HG03095 (cell line): Measurements from ENCODE around the gene NUAK1.

Experiments
- ATAC-seq: cut with Tn5 transposase; IDR thresholded peaks from one replicate; pipeline ENCODE4 v1.9.1; 2021; ENCODE audit warnings: moderate library complexity; ENCODE audit not compliant: unreplicated experiment

The NUAK1 gene

DNA sequence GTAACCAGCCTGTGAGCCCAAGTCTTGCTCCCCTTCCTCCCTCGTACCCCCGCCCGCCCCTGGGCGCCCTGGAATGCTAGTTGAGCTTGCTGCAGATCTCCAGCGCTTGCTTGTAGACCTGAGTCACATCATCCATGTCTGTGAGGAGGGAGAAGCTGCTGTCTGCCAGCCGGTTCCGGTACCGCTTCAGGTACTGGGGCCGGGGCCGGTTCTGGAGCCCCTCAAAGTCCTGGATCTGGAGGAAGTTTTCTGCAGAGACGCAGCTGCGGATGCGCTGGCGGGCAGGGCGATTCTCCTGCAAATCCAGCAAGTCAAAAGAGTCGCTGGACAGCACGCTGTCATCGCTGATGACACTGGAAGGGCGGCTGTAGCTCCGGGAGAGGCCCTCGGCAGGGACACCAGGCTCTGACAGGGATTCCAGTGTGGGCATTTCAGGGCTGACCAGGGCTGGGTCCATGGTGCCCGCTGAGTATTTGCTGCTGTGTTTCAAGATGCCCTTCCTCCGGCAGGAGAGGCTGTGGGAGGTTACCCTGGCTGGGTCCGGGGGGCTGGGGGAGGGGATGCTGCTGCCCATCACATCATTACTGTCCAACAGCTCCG, 71.9 kb downstream of the NUAK1 start:
- no peak for ATAC-seq

DNA sequence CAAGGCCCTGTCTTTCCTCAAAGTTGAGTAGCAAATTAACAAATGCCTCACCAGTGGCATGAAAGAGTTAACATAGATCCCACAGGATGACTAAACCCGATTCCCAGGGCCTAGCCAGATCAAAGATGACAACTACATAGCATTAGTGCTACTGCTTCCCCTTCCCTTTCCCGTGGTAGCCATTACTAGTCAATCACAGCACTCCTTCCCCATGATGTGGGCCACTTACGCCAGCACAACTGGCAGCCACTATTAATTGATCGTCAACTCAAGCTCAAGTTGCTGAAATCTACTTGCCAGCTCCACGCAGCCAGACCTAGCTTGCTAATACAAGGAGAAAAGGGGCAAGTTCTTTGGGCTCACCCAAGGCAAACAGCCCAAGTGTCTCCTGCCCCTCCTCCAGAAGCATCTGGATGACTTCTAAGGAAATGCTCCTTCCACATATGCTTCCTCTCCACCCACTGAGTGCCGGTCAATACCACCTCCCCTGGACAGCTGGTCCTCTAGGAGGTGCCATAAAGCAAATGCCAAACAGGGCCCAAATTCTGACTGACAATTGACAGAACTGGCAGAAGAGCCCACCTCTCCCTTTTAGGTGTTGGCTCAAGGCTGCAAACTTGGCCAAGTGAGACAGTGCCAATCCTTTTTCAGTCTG, 72.6 kb downstream of the NUAK1 start:
- ATAC-seq: no peak

DNA sequence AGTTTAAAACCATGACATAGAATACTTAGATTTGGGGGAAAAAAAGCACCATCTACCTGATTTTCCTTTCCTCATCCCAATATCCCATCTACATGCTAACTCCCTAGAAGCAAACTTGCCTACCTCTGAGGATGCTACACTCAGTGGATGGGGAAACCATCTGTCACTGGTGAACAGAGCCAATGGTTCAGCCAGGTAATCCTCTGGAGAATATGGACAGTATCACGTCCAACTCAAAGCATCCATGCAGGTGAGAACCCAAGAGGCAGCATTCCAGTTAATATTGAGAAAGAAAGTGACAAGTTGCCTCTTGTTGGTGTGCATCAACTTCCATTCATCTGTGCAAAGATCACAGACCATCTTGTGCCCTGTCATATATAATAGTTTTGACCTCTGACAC, 73.2 kb downstream of the NUAK1 start:
- ATAC-seq: no peak

DNA sequence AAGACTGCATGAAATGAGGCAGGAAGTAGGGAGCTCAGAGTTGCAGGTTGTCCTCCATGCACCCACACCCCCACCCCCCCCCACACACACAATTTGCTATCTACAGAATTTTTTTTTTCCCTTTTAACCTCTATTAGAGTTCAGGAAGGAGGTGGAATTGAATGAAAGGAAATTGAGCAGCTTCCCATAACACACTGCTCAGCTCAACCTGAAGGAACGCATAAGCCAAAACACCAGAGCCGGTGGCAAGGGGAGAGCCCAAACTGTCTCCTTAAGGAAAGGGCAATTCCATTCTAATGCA, 74.1 kb downstream of the NUAK1 start:
- no peak for ATAC-seq

DNA sequence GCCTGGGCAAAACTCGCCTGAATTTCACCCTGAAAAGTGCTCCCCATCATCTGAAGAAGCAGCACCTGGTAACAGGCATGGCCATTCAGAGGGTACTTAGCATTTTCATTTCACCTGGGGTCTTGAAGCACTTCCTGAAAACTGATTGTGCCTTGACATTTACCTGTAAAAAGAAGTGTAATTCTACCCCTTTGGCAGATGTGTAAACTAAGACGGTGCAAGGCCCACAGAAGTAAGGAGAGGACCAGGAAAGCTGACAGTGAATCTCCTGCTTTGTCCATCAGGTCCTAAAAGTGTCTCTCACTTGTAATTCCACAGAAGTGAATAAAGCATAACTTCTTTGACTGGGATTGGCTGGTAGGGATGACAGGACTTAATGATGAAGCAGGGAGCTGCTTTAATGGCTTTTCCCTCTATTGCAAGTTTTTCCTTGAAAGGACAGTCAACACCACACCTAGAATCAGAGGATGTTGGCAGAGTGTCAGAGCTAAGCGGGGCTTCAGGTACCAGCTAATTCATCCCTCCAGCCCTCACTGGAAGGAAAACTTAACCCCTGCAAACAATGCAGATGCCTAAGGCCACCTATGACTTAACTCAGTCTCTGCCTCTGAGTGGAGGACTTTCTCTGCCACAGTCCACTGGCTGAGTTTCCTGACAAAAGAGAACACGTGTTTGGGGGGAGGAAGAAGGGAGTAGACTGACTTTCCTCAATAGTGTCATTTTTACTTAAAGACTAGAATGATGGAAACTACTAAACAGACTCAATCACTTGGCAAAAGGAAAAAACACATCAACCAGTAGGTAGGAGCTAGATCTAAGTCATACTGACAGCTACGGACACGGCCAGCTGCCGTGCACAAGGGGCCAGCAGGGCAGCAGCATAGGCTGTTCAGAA, 74.7 kb downstream of the NUAK1 start:
- ATAC-seq: no peak

DNA sequence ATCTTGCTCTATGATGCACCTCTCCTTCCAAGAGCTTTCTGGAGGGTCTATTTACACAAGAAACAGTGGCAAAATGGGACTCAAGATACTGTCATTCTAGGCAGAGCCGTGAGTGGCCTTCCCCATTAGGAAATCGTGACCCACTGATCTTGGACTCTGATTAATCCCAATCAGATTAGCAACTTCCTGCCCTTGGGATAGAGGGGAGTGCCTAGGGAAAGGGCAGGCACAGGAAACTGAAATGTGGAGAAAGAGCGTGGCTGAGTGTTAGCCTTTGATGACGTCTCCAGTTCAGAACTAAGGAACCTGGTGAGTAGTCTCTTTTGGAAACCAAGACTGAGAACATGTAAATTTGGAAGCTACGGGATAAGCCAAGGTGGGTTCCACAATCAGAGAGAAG, 76.1 kb downstream of the NUAK1 start:
- no peak for ATAC-seq

DNA sequence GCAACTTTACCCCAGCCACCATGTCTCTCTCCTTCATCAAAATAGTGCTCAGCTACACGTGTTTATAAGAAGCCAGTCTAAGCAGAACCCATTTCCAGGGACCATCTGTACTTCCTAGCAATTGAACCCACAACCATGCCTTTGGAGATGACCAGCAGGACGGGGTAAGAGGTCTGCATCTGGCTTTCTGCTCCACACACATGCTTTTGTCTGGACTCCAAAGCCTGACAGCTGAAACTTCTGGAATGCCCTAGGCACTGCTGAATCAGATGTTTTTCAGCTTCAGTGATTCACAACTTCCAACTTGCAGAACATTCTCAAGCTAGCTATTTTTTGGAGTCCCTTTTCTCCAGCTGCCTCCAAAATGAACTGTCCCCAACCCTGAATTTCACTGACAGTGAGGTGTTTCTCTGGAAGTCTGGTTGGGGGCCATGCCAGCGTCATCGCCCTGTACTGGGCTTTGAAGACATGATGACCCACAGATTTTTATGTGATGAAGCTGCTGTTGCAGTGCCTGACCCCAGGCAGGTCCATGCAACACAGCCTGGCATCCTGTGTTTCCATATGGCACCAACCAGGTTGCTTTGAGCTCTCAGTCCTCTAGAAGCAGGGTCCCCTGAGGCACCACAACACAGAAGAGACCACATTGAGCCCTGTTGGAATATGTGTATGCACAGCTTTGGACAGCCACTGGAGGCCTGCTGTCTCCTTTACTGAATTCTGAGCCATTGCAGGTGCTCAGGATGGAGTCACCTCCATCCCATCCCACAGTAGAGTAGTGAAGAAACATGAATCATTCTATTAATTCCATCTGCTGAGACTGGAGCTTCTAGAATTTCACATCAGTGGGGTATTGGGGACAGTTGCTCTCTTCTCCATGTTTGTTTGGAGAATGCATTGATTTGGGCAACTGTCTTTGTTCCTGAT, 80.2 kb downstream of the NUAK1 start:
- no peak for ATAC-seq

DNA sequence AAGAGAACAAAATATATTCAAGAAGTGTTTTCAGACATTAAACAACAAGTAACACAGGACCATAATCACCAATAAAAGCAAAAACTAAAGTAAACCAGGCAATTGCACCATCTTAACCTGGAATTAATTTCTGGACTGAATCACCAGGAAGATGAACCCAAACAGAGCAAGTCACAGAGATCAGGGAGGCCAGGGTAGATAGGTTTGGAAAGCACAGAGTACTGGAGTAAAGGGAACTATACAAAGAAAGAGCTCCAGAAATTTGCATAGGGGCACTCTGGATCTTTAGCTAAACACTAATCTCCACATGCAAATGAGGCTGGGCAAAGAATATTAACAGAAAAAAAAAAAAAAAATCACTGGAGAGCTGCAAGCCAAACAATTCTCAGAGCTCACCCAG, 84.7 kb downstream of the NUAK1 start:
- ATAC-seq: no peak

DNA sequence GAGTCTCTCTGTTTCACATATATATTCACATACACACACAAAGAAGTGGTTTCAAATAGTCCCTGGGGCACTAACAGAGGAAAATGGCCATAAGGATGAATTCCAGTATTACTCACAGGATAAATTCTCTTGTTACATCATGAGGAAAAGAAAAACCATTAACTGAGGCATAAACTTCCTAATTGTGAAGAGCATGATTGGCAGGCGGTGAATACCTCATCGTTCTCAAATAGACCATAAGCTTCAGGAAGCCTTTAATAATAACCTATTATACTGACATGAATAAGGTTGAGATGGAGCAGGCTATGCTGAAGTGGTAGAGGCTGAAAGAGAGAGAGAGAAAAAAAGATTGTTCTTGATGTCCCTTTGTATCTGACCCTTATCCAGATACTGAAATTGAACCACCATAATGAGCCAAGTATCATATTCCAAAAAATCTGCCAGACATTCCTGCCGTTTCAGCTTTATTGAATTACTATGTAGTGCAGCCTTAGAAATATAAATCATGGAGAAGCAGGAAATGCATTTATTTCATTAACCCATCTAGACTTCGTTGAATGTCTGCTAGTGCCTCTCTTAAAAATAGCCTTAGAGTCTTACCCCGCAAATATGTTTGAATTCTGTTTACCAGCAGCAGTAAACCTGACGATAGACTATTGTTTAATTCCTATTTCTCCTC, 86.8 kb downstream of the NUAK1 start:
- ATAC-seq: no peak

DNA sequence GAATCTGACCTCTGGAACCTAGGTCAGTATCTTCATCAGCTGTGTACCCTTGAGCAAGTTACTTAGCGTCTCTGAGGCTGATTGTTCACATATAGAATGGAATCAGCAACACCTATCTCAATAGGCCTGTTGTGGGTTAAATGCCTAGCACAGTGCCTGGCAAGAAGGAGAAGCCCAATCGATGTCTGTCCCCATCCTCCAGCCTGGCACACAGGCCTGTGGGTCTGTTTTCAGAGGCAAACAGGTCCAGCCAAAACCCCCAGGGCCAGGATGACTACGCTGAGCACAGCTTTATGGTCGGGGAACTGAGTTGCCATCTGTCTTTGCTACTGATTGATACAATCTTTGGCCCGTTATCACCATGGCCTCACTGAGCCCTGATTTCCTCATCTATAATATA, 89.2 kb downstream of the NUAK1 start:
- no peak for ATAC-seq

DNA sequence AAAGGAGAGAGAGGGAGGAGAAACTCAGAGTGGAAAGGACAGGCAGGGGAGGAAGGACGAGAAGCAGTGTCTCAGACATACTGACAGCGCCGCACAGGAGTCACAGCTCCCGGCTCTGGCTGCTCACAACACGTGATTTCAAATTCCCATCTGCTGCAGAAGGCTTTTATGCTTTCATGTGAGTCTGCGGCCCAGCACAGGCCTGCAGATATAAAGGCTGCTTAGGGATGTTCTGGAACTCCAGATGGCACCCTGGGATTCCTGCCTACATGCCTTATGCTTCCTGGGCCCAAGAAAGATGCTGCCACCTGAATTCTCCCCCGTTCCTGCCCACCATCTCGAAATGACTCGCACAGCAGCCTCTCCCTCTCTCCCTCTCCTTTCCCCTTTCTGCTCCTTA, 89.6 kb downstream of the NUAK1 start:
- no peak for ATAC-seq

DNA sequence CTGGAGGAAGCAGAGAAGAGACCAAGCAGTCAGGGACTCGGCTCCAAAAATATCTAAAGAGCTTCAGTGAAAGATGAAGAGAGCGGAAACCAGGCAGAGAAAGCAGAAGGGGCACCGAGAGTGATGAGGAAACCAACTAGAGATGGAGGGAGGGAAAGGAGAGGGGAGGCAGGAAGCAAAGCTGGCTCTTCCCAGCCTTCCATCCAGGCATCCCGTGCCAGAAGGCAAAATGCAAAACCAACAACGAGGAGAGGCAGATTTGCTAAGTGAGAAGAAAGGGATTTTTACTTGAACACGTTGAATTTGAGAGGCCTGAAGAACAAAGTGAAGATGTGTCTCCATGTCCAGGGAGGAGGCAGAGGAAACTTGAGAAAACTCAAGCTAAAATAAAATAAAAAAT, 90.1 kb downstream of the NUAK1 start:
- ATAC-seq: no peak

DNA sequence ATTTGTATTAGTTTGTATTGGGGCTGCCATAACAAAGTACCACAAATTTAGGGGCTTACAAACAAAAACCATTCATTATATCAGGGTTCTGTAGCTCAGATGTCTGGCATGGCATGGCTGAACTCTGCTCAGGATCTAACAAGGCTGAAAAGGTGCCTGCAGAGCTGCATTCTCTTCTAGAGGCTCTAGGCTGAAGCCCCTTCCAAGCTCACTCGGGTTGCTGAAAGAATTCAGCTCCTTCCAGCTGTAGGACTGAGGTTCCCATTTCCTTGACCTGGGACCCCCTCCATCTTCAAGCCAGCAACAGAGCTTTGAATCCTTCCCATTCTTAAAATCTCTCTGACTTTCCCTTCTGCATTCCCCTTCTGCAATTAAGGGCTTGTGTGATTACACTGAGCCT, 90.7 kb downstream of the NUAK1 start:
- ATAC-seq: no peak

DNA sequence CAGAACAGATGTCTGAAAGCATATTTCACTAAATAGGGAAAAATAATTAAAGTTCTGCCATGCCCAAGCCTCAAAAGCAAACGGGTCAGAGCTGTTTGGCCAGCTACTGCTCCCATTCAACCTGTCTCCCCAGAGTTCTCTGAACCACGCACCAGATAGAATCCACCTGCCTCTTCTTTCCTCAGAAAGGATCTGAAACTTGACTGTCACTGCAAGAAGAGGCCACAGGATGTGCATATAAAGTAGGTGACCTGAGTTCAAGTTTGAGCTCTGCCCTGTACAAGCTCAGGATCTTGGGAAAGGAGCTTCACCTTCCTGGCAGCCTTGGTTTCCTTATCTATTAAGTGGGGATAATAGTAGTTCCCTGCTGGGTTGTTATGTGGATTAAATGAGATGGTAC, 91.8 kb downstream of the NUAK1 start:
- ATAC-seq: no peak

DNA sequence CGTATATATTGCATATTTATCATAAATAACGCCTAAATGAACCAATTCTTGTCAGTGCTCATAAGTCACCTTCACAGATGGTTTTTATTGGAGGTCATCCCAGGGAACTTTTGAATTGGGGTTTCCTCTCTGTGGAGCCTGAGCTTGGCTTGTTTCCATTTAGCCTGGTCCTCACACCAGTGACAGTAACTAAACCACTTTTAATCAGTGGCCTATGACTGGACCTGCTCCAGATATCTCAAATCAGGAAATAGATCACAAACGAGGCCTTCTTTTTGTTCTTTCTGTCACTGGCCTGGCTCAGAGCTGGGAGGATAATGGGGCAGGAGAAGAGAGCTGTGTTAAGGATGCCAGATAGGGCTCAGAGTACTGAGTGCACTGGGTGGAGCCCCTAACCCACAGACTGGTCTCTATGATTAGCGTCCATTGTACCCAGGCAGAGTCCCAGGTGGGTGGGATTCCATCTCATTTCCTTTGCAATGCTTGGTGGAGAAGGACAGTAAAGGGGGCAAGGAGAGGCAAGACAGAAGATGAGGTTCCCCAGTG, 92.4 kb downstream of the NUAK1 start:
- ATAC-seq: no peak

DNA sequence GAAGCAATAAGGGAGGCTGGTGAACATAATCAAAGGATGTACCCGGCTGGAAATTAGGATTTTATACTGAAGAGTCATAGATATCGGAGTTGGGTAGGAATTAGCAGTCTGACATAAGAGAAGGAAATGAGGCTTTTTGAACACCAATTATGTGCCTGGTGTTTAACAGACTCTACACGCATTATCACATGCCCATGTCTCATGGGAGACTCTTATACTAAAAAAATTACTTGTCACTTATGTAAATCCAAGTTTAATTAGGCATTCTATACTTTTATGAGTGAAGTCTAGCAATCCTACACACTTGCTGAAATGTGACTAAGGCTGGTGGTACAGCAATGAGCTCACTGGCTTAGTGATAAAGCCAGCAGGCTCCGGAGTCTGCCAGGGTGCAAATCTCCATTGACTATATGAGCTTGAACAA, 93.5 kb downstream of the NUAK1 start:
- ATAC-seq: no peak

DNA sequence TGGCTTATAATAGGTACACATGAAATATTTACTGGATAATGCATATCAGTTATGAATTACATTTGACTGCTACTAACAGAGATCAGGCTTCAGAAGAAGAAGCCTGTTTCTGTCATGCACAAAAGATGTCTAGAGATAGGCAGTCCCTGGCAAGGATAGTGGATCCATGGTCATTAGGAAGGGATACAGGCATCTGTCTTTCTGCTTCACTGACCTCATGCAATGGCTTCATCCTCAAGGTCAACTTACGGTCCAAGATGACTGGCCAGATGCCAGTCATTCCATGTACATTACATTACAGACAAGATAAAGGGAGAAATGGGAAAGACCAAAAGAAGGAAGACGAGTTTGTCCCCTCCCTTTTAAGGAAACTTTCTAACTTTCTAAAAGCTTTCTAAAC, 94.0 kb downstream of the NUAK1 start:
- no peak for ATAC-seq

DNA sequence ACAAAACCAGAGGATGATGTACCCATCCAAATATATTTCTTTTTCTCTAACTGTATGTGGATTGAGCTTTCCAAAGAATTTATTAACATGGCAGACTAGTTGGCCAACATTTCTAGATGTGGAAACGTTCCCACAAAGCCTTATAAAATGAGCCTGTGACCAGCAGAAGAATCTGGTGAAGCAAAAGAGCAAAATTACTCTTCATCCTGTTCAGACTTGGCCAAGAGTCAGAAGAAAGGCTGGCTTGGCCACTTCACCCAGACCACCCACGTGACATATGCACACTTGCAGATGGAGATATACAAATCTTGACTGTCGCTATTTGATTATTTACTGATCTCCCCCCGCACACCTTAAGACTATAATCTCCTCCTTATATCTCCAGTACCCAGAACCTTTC, 96.7 kb downstream of the NUAK1 start:
- ATAC-seq: no peak

DNA sequence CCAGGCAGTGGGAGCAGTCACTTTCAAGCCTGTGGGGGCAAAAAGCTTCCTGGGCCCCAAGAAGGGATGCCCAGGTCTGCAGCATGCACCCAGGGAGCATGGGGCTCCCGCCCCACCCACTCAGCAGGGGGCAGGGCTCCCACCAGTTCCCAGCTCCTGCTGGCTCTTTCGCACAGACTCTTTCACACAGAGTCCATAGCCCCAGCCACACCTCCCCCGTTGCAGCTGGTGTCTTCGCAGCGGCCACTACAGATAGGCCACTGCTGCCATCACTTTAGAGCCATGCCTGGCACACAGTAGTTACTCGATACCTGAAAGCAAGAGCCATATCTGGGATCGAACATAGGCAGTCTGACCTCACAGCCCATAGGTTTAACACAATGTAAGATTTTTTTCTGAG, 98.2 kb downstream of the NUAK1 start:
- no peak for ATAC-seq

DNA sequence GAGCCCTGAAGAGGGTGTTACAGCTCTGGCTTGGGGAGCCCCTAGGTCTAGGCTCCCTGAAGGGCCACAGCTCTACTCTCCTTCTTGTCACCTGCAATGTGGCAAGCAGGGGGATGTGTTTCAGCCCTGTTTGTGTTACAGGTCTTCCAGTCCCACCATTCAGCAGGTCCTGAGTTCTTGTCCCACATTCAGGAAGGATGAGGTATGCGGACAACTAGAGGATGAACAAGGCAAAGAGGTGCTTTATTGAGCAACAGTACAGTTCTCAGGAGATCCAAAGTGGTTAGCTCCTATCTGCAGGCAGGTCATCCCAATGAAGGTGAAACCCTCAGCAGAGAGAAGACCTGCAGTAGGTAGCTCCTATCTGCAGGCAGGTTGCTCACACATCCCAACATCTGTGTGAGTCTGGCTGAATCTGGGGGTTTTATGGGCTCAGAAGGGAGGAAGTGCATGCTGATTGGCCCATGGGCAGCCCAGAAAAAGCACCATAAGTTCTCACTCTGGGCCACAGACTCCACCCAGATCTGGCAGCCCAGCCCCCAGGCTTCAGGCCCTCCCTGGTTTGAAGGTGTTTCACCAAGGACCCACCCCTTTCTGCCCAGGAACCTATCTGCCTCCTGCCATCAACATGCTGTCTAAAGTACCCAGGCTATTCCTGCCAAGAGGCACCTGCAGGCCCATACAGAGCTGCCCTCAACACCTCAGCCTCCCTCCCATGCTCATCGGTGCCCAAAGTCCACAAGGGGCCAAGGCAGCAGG, 98.9 kb downstream of the NUAK1 start:
- no peak for ATAC-seq
